Stimulated activated CD4-positive, alpha-beta T cell treated with anti-CD3 and anti-CD28 coated beads, Interleukin-1b, Interleukin-23, amount 100 ng/mL, for 24 hours (primary cell): ENCODE measurements around the gene NDUFA5.
"Not testable (repeated sequence)": the region's sequence is repeated elsewhere in the genome, so short reads cannot be mapped to it uniquely, and the experiment has no call there.

Experiments
- DNase-seq, 4 experiments: peaks; one replicate each; pipeline ENCODE4 v3.0.0-alpha.2; 2020; ENCODE audit warnings: low read depth in 4 of 4, low spot score in 1 of 4

NDUFA5 gene

GRCh38 chr7:123558289-123558874 lies 764 bp upstream of the NDUFA5 start:
- DNase-seq = no peak

GRCh38 chr7:123557016-123557397 lies 611 bp downstream of the NDUFA5 start:
- no peak for DNase-seq

DNA sequence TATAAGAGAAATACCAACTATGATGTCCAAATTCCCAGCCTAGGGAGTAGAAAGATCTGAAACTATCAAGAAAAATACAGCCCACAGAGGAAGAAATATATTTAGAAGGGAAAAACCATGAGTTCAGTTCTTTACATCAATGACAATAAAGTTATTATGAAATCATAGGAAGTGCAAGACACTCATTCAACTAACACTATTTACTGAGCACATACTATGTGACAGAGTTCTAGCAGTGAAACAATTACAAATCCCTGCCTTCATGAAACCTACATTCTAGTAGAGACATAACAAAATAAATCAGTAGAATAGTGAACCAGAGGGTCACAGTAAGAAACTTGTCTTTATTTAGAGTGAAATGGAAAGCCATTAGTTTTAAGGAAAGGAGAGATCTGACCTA lies 2.1 kb downstream of the NDUFA5 start:
- no peak for DNase-seq

DNA sequence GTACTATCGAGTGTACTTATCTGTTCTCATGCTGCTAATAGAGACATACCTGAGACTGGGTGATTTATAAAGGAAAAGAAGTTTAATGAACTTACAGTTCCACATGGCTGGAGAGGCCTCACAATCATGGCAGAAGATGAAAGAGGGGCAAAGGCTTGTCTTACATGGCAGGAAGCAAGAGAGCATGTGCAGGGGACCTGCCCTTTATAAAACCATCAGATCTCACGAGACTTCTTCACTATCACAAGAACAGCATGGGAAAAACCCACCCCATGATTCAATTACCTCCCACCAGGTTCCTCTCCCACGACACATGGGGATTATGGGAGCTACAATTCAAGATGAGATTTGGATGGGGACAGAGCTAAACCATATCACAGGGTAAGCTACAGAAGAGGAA lies 4.5 kb downstream of the NDUFA5 start:
- DNase-seq = no peak

DNA sequence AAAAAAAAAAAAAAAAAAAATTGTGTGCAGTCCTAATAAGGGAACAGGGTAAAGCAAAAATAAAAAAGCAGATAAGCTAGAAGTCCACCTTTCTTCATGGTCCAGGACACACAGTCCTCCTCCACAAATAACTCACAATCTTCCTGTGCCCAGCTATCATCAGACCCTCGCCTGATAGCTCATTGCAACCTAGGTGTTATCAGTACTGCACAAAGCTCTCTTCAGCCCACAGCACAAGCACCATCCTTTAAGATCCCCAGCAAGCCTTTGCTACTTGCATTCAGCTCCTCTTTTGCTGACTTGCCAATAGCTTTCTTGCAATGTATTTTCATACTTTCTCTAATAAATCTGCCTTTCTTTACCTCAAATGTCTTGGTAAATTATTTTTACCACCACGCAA lies 5.0 kb downstream of the NDUFA5 start:
- DNase-seq = no peak

DNA sequence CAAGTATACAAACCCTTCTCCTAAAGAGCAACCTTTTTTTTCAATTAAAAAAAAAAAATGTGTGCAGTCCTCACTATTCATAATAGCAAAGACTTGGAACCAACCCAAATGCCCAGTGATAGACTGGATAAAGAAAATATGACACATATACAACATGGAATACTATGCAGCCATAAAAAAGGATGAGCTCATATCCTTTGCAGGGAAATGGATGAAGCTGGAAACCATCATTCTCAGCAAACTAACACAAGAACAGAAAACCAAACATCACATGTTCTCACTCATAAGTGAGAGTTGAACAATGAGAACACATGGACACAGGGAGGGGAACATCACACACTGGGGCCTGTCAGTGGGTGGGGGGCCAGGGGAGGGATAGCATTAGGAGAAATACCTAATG lies 5.5 kb downstream of the NDUFA5 start:
- not testable (repeated sequence) for DNase-seq

- no peak for DNase-seq
Observed at GRCh38 chr7:123548406-123548805, 9.2 kb downstream of the NDUFA5 start.

DNA sequence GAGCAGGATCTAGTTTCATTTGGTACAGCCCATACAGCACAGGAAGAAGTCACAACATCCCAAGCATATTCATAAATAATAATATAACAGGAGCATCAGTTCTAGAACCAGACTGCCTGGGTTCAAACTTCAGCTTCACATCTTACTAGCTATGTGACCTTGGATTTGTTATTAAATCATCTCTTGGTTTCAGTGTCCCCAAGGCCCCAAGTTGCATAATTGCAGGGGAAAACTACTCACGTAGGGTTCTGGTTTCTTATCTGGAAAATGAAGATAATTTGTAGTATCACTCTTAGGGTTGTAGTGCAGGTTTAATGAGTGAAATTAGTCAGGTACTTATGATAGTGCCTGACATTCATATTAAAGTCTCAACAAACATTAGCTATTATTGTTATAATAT lies 17.7 kb downstream of the NDUFA5 start:
- DNase-seq = no peak

GRCh38 chr7:123538897-123539296 lies 18.7 kb downstream of the NDUFA5 start:
- no peak for DNase-seq

- no peak for DNase-seq
Observed at GRCh38 chr7:123538189-123538714, 19.4 kb downstream of the NDUFA5 start.

GRCh38 chr7:123537026-123537642 lies 20.5 kb downstream of the NDUFA5 start:
- DNase-seq = no peak

DNA sequence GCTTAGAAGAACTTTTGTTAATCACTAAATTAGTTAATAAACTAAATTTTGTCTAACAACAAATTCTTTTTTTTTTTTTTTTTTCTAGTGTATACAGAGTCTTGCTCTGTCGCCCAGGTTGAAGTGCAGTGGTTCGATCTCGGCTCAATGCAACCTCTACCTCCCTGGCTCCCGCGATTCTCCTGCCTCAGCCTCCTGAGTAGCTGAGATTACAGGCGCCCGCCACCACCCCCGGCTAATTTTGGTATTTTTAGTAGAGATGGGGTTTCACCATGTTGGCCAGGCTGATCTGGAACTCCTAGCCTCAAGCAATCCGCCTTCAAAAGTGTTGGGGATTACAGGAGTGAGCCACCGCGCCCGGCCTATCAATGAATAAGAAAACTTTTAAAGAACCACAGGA lies 22.1 kb downstream of the NDUFA5 start:
- no peak for DNase-seq

DNA sequence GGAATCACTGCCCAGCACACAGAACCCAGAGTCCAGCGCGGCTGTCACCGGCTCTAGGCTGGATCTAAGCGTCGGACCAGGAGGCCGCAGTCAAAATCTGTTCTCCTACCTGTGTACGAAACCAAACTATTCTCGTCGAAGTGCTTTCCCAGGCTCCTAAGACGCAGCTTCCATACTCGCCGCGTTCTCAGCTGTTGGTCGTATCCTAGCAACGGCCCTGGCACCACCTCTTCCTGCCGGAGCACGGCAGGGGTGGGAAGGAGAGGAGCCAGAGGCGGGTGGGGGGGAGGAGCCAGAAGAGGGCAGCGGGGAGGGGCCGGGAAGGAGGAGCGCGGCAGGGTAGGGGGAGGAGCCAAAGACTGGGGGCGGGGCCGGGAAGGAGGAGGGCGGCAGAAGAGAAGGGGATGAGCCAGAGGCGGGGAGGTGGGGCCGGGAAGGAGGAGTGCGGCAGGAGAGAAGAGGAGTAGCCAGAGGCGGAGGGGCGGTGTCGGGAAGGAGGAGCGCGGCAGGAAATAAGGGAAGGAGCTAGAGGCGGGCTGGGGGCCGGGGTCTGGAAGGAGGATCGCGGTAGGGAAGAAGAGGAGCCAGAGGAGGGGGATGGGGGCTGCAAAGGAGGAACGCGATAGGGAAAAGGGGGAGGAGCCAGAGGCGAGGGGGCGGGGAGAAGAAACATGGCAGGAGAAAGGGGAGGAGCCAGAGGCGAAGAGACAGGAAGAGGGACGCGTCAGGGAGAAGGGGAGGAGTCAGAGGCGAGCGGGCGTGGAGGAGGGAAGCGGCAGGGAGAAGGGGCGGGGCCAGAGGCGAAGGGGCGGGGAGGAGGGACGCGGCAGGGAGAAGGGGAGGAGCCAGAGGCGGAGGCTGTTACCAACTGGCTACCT lies 23.0 kb downstream of the NDUFA5 start, which contains the start of gene IQUB:
IQUB (minus strand) TSS at position 213 of the 878 bp plus-strand sequence. CDS start 22,255 bp downstream, outside the sequence.
- DNase-seq = peak; percentile 93 to 100 (median 94)

DNA sequence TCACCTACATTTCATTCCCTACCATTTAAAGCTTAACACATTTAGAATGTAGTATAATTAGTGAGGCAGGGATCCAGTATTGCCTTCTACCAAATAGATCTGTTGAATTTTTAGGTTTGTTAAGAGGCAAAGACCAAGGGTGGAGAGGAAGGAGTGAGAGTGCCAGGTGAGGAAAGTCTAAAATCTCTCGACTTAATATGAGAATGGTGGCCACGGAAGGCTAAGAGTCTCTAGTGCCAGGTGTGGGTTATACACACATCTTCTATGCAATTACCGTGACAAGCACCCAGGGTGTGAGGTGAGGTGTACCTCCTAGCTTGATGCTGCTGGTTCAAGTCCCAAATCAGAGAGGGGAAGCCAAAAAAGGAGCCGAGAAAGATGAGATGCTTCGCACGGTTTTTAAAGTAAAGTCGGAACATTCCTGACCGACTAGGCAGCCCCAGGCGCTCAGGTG lies 23.7 kb downstream of the NDUFA5 start:
- DNase-seq = no peak

DNA sequence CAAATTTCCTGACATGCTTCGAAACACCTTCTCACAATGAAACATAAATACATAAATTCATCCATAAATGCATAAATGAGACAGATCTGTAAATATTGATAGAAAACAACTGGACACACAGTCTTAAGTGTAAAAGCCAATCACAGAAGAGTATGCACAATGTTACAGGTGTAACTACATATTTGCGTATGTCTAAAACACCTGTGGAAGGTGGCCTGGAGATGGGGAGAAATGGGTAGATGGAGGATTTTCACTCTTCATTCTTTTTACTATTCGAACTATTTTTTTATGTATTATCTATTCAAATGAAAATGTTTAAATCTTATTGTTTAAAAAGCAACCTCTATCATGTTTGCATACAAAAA lies 24.1 kb downstream of the NDUFA5 start:
- DNase-seq = no peak

DNA sequence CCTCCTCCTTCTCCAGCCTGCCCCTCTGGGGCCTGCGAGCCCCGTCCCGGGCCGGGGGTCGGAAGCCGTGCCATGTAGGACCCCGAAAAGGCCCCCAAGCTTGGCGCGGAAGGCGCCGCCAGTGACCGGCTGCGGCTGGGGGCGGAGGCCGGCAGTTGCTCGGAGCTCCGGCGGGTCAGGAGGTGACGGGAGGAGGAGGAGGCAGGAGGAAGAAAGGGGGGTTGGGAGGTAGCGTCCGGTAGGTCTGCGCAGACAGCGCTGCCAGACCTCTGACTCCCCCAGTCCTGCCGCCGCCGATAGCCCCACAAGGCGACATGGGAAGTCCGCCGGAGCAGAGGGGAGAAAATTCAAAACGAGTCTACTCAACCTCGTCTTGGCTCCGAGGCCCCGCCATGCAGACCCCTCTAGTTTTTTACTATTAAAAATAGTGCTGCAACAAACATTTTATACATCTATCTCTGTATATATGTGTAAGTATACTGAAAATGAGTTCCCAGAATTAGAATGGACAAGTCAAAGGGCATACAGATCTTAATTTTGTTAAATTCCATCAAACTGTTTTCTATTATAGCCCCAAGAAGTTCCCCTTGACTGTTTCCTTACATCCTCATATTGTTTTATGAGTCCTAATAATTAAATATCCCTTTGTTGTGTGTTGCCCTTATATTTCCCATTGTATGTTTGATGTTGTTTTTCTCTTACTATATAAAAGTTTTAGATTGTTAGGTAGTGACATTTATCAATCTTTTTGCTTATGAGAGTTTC lies 24.6 kb downstream of the NDUFA5 start:
- peak in 1 of 4 experiments; percentile 4 for DNase-seq

DNA sequence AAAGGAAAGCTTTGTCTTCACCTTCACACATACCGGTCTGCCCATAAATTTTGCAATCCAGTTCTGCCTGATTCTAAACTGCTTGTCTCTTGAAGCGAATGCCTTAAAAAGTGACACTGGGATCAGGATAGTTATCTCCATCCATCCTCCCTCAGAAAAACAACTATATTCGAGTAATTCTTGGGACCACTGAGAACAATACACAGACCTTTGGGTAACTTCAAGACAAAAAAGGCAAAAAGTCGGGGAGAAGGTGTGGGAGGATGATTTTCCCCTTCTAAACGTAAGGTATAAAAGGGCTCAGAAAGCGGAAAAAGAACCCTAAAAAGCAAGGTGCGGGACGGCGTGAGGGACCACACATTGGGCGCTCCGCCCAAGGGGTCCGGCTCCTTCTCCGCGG lies 25.3 kb downstream of the NDUFA5 start:
- DNase-seq = not testable (repeated sequence)

GRCh38 chr7:123530035-123530591 lies 27.5 kb downstream of the NDUFA5 start:
- DNase-seq = not testable (repeated sequence)

DNA sequence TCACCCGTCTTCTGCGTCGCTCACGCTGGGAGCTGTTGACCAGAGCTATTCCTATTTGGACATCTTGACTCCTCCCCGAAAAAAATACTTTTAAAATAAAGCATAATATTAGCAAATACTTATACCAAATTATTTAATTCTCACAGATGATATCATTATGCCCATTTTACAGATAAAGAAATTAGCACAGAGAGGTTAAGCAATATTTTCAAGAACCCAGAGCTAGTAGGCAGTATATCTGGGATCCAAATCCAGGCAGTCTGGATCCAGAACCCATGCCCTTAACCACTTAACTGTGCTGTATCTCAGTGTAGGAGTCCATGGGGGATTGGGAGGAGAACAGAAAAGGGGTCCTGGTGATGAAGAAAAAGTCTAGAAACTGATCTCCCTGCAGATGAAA lies 29.4 kb downstream of the NDUFA5 start:
- DNase-seq = no peak

DNA sequence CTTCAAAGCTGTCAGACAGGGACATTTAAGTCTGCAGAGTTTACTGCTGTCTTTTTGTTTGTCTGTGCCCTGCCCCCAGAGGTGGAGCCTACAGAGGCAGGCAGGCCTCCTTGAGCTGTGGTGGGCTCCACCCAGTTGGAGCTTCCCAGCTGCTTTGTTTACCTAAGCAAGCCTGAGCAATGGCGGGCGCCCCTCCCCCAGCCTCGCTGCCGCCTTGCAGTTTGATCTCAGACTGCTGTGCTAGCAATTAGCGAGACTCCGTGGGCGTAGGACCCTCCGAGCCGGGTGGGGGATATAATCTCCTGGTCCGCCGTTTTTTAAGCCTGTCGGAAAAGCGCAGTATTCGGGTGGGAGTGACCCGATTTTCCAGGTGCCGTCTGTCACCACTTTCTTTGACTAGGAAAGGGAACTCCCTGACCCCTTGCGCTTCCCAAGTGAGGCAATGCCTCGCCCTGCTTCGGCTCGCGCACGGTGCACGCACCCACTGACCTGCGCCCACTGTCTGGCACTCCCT lies 29.8 kb downstream of the NDUFA5 start:
- not testable (repeated sequence) for DNase-seq

DNA sequence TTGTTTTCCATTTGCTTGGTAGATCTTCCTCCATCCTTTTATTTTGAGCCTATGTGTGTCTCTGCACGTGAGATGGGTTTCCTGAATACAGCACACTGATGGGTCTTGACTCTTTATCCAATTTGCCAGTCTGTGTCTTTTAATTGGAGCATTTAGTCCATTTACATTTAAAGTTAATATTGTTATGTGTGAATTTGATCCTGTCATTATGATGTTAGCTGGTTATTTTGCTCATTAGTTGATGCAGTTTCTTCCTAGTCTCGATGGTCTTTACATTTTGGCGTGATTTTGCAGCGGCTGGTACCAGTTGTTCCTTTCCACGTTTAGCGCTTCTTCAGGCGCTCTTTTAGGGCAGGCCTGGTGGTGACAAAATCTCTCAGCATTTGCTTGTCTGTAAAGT lies 31.1 kb downstream of the NDUFA5 start:
- not testable (repeated sequence) for DNase-seq
